ENCODE results near the gene CFI.

- TF ChIP-seq EZH2 (IDR thresholded peaks at IDR 0.05; ENCODE audit: insufficient read depth, poor library complexity, severe bottlenecking) (no peak), EZH2phosphoT487 (IDR thresholded peaks at IDR 0.05; ENCODE audit: insufficient read depth, low read depth) (no peak)
These were observed 19.4 kb upstream of the CFI start for GRCh38 chr4:109821185-109821584.
